HG03439 (cell line): ENCODE results near the gene ENOPH1.
"Not testable (repeated sequence)": the region's sequence is repeated elsewhere in the genome, so short reads cannot be mapped to it uniquely, and the experiment has no call there.

Experiments used
- ATAC-seq: cut with Tn5 transposase; IDR thresholded peaks from one replicate; pipeline ENCODE4 v1.9.1; 2021; ENCODE audit warnings: mild to moderate bottlenecking, moderate library complexity; ENCODE audit not compliant: unreplicated experiment

The ENOPH1 gene

GRCh38 chr4:82430193-82430963 is at the start of gene ENOPH1, which contains the start of gene HNRNPDL:
Gene ENOPH1 (plus strand): TSS chr4:82430590. CDS start chr4:82430830, 240 bp downstream.
Gene HNRNPDL (minus strand): TSS chr4:82430462. CDS start chr4:82429690, 772 bp downstream.
- ATAC-seq, result peak; percentile 78

- no peak for ATAC-seq
Measured at GRCh38 chr4:82380831-82381230, 49.6 kb upstream of the ENOPH1 start.

GRCh38 chr4:82381235-82381634 is 49.2 kb upstream of the ENOPH1 start:
- no peak for ATAC-seq

GRCh38 chr4:82381661-82382296 is 48.6 kb upstream of the ENOPH1 start:
- no peak for ATAC-seq

- no peak for ATAC-seq
Measured at GRCh38 chr4:82382751-82383150, 47.6 kb upstream of the ENOPH1 start.

- not testable (repeated sequence) for ATAC-seq
Measured at GRCh38 chr4:82386312-82386711, 44.1 kb upstream of the ENOPH1 start.

- no peak for ATAC-seq
Measured at GRCh38 chr4:82388405-82388804, 42.0 kb upstream of the ENOPH1 start.

GRCh38 chr4:82390061-82390460 is 40.3 kb upstream of the ENOPH1 start:
- not testable (repeated sequence) for ATAC-seq

GRCh38 chr4:82394896-82395295 is 35.5 kb upstream of the ENOPH1 start:
- ATAC-seq, result no peak

- no peak for ATAC-seq
Measured at GRCh38 chr4:82397527-82397926, 32.9 kb upstream of the ENOPH1 start.

GRCh38 chr4:82398263-82398662 is 32.1 kb upstream of the ENOPH1 start:
- no peak for ATAC-seq

- ATAC-seq, result no peak
Measured at GRCh38 chr4:82401600-82401999, 28.8 kb upstream of the ENOPH1 start.

GRCh38 chr4:82402196-82402775 is 28.1 kb upstream of the ENOPH1 start:
- no peak for ATAC-seq

- ATAC-seq, result no peak
Measured at GRCh38 chr4:82403725-82404124, 26.7 kb upstream of the ENOPH1 start.

- not testable (repeated sequence) for ATAC-seq
Measured at GRCh38 chr4:82415061-82415460, 15.3 kb upstream of the ENOPH1 start.

GRCh38 chr4:82415922-82416365 is 14.4 kb upstream of the ENOPH1 start:
- no peak for ATAC-seq

GRCh38 chr4:82419451-82419850 is 10.9 kb upstream of the ENOPH1 start:
- ATAC-seq, result no peak

GRCh38 chr4:82421796-82422560 is 8.4 kb upstream of the ENOPH1 start:
- no peak for ATAC-seq

- no peak for ATAC-seq
Measured at GRCh38 chr4:82422616-82423015, 7.8 kb upstream of the ENOPH1 start.

GRCh38 chr4:82423245-82424054 is 6.9 kb upstream of the ENOPH1 start:
- ATAC-seq, result no peak
